Stimulated activated CD4-positive, alpha-beta T cell treated with anti-CD3 and anti-CD28 coated beads, Interleukin-2, amount 100 ng/mL, for 24 hours (primary cell): ENCODE measurements around the gene TDRD3.

Experiments
- DNase-seq, 2 donors: peaks; one replicate each; pipeline ENCODE4 v3.0.0-alpha.2; 2020

Gene TDRD3

DNA sequence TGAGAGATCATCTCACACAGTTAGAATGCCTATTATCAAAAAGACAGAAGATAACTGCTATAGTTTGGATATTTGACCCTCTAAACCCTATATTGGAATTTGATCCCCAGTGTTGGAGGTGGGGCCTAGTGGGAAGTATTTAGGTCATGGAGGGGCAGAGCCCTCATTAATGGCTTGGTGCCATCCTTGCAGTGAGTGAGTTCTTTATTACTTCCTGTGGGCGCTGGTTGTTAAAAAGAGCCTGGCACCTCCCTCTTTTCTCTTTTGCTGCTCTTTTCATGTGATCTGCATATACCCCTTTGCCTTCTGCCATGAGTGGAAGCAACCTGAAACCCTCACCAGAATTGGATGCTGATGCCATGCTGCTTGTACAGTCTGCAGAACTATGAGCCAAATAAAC lies 66.8 kb downstream of the TDRD3 start:
- no peak for DNase-seq

DNA sequence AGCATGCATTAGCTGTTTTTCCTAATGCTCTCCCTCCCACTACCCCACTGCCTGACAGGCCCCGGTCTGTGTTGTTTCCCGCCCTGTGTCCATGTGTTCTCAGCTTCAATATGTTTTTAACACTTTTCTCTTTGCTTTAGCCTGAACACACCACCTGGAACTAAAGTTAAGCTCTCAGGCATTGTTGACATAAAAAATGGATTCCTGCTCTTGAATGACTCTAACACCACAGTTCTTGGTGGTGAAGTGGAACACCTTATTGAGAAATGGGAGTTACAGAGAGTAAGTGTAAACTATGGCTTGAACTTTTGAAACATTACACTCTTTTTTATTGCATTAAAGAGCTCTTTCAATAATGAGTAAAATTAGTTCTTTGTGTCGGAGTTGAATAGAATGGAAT lies 70.1 kb downstream of the TDRD3 start:
- DNase-seq, result no peak

DNA sequence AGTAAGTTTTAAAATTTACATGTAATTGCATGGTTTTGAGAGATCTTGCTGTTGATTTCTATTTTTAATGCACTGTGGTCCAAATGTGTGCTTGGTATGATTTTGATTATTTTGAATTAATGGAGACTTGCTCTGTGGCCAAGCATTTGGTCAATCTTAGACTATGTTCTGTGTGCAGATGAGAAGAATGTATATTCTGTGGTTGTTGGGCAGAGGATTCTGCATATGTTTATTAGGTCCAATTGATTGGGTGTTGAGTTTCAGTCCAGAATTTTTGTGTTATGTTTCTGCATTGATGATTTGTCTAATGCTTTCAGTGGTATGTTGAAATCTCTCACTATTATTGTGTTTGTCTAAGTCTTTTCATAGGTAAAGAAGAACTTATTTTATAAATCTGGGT lies 82.3 kb downstream of the TDRD3 start:
- DNase-seq, result no peak

DNA sequence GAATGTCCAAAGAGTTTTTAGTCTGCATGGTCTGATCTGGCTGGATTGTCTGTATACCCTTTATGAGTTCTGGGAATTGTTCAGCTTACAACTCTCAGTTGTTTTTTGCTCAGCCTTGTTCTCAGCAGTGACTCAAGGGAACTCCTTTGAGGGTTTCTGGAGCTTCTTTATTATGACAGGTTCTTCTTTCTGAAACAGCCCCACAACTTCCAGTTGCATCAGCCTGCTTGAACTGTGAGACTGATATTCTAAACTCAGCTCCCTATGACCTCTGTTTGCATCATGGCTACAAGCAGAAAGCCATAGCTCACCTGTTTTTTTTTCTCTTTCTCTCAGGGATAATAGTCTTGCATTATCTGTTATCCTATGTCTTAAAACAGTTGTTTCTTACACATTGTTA lies 85.0 kb downstream of the TDRD3 start:
- no peak for DNase-seq

DNA sequence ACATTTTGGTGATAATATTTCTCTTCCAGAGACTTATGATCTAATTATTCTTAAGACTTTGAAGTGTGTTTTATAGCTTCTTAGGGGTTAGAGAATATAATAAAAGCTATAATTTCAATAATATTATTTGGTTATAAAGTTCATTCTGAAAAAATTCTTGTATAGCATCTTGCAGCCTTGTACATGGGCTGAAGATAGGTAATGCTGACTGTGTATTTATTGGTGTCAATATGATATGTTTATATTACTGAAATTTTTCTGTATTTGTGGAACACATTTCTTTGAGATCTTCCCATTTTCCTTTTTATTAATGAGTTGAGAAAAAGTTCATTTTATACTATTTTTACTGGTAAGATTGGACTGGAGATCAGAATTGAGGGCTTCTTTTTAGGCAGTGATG lies 87.8 kb downstream of the TDRD3 start:
- DNase-seq, result no peak

DNA sequence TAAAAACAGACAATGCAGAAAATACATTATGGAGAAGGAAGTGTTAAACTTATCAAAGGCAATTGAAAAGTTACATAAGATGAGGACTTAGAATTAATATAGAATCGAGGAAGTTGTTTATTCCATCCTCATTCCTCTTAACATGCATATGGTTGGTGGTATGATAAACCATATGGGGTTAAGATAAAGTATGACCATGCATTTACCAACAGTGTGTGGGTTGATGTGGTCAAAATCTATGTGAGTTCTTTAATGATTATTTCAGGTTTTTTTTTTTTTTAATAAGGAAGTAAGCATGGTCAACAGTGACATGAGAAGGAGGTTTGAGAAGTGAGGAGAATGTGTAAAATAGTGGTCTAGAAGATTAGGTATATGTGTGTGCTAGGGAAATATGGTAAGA lies 94.5 kb downstream of the TDRD3 start:
- DNase-seq, result no peak

DNA sequence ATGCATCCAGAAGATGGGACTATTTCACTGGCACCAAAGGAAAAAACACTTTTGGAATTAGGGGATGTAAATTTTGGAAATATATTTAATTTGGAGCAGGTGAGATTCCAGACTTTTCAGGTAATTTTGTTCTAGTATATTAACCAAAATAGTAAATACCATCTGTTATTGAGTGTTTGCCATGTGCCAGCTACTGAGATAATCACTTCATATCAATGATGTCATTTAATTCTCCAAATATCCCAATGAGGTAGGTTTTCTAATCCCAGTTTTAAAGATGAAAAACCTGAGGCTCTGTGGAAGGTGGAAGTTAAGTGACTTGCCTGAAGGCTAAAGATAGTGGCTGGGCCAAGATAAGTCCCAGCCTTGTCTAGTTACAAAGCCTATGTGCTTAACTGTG lies 95.2 kb downstream of the TDRD3 start:
- no peak for DNase-seq

DNA sequence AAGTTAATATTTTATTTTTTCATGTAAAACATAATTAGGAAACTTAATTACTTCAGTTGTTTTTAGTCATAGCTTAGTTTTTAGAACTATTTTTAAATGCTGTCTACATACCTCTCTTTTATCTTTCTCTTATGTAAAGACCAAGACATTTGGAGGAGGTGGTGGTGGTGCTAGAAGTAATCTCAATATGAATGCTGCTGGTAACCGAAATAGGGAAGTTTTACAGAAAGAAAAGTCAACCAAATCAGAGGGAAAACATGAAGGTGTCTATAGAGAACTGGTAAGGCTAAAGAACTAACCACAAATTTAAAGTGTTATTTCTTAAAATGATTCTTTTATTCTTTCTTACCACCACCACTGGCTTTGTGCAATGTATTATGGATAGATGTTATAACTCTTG lies 97.3 kb downstream of the TDRD3 start:
- DNase-seq, result no peak

DNA sequence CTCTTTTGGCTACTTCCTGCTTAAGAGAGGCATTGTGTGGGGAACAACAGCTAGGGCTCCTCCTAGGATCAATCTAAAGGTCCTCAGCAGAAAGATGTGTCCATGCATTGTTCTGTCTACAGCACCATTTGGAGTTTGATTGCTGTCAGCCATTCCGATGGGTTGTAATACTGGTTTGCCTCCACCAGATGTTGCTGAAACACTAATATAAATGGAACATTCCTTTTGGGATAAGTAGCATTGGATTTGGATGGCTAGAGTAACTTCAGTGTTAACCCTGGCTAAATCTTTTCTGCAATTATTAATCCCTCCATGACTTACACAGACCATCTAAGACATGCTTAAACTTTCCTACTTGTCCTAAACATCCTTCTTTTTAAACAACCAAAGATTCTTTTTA lies 104.2 kb downstream of the TDRD3 start:
- DNase-seq, result no peak

DNA sequence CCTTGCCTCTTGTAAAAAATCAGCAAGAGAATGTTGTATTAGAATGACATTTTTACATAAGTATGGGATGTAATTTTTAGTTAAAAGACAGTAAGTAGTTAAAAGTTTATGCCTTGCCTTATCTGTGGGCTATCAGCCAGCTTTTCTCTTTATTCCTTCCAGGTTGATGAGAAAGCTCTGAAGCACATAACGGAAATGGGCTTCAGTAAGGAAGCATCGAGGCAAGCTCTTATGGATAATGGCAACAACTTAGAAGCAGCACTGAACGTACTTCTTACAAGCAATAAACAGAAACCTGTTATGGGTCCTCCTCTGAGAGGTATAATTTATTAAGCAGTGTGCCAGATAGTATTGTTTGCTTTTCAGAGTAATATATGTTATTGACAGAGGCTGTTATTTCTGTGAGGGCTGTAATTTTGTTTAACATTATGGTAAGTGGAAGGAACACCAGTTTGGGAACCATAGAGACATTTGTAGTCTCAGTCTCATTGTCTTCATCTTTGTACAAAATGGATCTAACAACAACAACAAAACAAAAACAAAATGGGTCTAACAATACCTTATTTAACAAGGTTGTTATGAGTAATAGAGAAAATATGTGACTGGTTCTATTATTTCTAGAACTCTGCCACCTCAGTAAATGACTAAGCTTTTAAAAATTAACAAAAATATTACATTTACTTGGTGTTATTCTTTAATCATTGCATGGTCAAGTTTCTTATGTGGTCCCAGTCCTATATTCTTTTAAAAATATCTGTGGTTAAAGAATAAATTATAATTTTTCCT lies 112.8 kb downstream of the TDRD3 start:
- DNase-seq, result no peak

DNA sequence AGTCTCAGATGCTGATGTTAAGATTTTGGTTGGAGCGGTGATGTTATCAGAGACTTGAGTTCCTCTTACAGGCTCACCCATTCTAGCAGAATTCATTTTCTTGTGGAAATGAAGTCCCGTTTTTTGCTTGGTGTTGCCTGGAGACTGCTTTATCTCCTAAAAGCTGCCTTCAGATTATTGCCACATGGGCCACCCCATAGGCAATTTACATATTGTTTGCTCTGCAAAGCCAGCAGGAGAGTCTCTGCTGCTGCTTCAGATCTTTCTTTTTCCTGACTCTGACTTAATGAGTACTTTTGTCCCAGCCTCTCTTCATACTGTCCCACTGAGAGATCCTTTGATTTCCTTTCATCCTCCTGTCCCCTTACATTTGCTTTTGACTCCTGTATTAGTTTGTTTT lies 114.6 kb downstream of the TDRD3 start:
- no peak for DNase-seq

DNA sequence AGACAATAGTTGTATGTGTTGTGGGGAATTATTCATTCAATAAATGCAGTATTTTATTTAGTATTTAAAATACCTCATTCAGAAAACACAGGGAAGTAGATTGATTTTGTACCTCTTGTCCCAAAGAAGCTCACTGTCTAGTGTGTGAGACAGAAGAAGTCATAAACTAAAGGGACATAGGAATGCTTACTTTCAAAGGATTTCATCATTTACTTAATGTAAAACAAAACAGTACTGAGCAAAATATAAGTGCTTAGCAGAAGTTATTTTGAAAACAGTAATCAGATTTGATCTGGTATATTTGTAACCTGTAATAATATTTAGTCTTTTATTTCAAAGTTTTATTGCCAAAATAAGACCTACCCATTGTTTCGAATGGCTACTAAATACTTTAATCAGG lies 117.9 kb downstream of the TDRD3 start:
- no peak for DNase-seq

DNA sequence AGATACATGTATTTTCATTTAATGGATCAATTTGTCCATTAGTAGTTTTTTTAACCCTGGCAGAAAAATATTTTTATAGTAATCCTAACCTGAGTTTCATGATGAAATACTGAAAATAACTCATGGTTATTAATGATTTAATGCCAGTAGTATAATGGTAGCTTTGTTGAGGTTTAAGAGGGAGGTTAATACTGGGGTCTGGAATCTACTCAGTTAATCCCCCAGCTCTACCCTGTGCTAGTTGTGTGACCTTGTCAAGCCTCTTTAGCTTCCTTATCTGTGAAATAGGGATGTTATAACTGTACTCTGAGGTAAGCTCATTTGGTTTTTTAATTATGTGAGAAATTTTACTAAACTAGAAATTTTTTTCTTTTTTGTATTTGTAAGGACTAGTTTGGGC lies 122.5 kb downstream of the TDRD3 start:
- DNase-seq, result no peak

DNA sequence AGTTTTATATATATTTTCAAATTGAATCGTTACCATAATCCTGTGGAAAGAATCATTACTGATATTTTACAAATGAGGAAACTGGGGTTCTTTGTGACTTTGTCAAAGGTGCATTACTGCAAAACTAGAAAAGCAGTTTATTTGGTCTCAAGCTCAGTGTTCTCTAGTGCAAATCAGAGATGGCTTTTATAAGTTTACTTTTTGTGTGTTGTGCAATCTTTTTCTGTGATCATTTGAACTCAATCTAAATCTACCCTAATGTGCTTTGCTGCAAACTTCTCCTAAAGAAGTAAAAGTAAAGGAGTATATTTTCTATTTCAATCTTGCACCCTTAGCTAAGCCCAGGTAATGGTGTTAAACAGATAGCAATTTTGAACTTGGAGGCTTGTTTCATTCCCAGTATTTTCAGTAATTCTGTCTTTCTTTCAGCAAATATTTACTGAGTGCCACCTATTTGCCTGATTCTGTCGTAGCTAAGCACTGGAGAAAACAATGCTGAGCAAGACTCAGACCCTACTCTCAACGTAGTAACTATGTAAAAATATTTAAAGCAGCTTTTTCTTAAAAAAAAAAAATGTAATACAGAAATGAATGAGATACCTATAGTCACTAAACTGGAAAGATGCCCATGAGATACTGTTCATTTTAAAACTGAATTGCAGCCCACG lies 124.0 kb downstream of the TDRD3 start:
- no peak for DNase-seq

DNA sequence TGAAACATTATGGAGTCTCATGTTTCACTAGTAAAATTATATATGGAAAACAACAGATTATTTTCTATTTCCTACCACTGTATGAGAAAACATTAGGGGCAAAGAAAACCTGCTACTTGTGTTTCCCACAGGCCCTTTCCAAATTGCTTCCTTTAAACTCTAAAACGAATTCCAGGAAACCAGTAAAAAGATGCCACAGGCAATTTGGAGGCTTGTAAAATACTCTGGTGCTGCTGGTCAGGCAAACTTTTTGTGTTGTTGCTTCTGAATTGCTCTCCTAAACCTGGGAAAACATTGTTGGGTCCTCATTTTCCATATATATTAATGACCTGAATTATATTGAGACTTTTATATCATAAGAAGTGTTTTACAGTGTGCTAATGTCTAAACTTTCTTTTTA lies 141.5 kb downstream of the TDRD3 start:
- DNase-seq, result no peak

DNA sequence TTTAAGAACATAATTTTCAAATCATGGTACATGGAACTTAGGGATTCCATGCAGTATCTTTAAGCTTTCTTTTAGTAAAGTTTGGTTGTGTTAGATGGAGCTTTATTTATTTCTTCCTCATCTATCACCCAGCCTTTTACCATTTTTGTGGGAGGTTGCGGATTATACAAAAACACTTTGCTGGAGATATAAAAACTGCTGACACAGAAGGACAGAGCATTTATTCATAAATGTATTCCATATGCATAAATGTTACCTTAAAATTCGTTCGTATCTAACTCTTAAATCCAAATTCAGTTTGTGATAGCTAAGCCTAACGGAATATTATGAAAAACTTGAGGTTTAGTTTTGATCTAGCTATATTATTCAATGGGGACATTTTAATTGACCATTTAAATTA lies 143.3 kb downstream of the TDRD3 start:
- no peak for DNase-seq

DNA sequence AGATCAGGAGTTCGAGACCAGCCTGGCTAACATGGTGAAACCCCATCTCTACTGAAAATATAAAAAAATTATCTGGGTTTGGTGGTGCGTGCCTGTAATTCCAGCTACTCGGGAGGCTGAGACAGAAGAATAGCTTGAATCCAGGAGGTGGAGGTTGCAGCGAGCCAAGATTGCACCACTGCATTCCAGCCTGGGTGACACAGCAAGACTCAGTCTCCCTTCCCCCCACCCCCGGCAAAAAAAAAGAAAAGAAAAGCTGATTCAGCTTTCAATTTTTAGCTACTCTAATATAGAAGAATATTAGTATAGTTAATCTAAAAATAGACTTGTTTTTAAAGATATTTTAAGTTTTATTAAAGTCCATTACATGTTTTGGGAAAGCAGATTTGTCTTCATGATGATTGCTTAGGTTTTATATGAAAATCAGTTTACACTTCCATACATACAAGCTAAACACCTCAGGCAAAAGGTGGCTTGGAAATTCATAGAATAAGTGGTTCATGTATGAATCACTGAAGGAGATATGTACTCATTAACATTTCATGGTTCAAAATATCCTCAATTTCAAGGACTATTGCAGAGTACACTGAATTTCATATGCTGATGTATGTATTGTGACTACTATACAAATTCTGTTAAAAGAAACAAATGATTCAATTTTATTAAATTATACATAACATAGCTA lies 165.2 kb downstream of the TDRD3 start:
- no peak for DNase-seq

DNA sequence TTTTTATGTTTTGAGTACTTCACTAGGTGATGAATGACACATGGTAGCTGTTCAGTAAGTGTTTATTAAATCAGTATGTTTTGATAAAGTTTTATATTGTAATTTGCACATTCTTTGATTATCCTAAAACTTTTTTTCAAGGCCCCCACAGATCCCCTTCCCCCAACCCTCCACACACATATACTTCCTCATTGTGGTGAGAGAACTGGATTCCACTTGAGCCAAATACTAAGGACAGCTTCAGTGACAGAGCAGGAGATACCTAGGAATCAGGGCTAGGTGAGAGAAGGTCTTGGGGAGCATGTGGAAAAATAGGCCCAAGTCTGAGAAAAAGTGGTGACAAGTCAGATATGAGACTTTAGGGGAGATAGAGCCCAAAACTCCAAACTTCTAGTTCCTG lies 174.6 kb downstream of the TDRD3 start:
- no peak for DNase-seq

DNA sequence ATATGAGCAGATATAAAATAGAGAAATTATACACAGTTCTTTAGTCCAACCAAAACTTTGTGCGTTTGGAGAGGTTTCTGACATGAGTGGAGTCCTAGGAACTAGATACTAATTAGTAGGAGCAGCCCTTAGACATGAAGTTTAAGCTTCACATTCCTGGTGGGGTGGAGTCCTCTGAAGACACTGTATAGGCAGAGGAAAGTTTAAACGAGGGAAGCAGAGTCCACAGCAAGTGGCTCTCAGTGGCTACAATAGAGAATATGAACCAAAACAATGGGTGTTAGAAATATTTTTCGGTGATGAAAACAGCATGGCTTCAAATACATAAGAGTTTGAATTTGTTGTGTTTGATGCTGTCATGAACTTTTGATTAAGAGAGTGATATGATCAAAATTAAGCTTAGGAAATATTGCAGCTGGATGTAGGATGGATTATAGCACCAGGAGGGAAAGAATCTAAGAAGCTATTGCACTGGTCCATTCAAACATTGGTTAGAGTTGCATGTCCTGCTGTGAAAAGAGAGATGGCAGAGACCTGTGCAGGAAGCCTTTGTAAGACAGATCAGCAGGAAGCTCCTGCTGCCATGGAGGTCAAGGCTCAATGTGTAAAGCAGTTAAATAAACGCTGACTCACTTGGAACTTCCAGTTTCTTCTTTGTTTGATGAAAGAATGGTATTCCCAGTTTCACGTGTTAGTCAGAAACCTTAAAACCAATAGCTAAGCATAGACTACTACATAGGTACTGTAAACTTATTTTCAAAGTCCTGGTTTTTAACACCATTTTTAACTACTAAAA lies 175.2 kb downstream of the TDRD3 start:
- no peak for DNase-seq

DNA sequence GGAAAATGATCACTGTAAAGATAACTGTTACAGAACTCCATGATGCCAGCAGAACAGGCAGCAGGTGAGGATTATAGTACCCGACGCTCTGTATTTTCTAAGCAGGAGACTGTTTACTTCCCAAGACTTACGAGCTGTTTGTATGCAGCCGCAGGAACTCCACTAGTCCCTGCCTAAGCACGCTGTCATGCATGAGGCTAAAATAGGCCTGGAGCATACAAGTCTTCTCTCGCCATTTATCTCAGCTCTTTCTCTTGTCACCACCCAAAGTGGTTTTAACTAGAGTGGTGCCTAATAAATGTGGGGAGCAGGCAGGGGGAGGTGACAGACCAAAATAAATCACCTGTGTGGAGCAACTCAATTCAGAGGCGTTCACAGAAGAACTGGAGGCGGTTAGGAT lies 175.8 kb downstream of the TDRD3 start:
- DNase-seq, result no peak

DNA sequence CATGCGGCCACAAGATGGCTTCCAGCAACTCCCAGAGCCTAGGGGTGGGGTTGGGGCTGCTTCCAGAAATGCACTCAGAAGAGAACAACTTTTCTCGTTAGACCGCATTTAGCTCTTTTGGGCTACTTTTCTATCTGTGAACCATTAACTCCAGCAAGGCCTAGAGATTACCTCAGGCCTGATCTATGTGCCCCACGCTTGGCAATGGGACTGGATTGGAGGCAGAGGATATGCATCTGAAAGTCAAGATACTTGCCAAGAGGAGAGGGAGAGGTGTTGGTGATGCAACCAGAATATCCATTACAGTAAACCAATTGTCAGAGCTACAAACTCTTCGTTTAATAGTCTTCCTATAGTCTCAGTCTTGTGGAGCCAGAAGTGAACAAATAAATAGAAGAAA lies 177.7 kb downstream of the TDRD3 start:
- DNase-seq, result no peak

DNA sequence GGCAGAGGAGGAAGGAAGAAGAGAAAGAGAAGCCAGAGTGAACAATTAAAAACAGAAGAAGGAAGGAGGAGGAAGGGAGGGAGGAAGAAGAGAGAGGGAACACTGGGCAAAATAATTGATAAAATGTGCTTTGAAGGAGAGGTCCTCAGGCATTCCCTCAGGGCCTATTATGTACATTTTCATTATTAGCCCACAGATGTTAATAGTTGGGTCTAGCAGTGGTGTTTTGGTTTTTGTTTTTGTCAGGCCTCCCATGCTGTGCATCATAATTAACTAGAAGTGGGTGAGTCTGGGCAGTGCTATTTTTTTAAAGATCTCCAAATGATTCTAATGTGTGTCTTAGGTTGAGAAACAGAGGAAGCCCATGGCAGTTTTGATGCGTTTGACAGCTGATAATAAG lies 178.1 kb downstream of the TDRD3 start:
- no peak for DNase-seq

DNA sequence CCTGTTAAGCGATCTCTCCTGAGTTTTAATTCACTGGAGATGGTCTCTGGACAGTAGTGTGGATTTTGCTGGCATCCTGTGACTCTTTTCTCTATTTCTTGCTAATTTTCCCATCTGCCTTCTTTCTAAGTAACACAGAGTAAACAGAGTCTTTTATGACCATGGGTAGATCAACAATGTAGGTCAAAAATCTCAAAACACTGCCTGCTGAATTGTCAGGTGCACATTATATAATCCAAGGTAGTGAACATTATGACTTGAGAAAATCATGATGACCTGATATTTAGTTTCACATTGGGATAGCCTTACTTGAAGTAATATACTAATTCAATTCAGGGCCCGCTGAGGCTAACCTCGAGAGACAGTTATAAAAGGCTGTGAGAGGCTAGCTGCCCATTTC lies 180.7 kb downstream of the TDRD3 start:
- no peak for DNase-seq
